SU-DHL-6 (cell line): ENCODE results near the gene ADCY7.

Experiments
- EZH2phosphoT487 ChIP-seq: fragments of 200-600 bp; sonication (generic), shearing (Covaris generic); conservative IDR thresholded peaks from 2 replicates; pipeline ENCODE4 v1.6.1; 2018; ENCODE audit warnings: mild to moderate bottlenecking, antibody characterized with exemption, low read length, moderate library complexity, mixed read lengths
- TF ChIP-seq, protein P1 (sequence below): fragments of 200-600 bp; sonication (generic); IDR thresholded peaks from one replicate; pipeline ENCODE4 v1.5.1; 2017; ENCODE audit warnings: antibody characterized with exemption, mild to moderate bottlenecking, low read length, moderate library complexity; ENCODE audit not compliant: insufficient read depth, poor library complexity, severe bottlenecking

GRCh38 chr16:50311134-50311528, 44.8 kb downstream of the ADCY7 start:
- TF ChIP-seq, protein P1, sequence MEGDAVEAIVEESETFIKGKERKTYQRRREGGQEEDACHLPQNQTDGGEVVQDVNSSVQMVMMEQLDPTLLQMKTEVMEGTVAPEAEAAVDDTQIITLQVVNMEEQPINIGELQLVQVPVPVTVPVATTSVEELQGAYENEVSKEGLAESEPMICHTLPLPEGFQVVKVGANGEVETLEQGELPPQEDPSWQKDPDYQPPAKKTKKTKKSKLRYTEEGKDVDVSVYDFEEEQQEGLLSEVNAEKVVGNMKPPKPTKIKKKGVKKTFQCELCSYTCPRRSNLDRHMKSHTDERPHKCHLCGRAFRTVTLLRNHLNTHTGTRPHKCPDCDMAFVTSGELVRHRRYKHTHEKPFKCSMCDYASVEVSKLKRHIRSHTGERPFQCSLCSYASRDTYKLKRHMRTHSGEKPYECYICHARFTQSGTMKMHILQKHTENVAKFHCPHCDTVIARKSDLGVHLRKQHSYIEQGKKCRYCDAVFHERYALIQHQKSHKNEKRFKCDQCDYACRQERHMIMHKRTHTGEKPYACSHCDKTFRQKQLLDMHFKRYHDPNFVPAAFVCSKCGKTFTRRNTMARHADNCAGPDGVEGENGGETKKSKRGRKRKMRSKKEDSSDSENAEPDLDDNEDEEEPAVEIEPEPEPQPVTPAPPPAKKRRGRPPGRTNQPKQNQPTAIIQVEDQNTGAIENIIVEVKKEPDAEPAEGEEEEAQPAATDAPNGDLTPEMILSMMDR, result no peak
- no peak for TF ChIP-seq EZH2phosphoT487
